HG03159 (cell line): Measurements from ENCODE around the gene TMC3.
"Not testable (repeated sequence)": the region's sequence is repeated elsewhere in the genome, so short reads cannot be mapped to it uniquely, and the experiment has no call there.

Experiments used
- ATAC-seq: cut with Tn5 transposase; IDR thresholded peaks from one replicate; pipeline ENCODE4 v1.9.1; 2021; ENCODE audit warnings: mild to moderate bottlenecking, moderate library complexity; ENCODE audit not compliant: unreplicated experiment

TMC3 gene

GRCh38 chr15:81348691-81349090, 25.3 kb downstream of the TMC3 start:
- ATAC-seq = not testable (repeated sequence)

- ATAC-seq = no peak
Observed at GRCh38 chr15:81347910-81348309, 26.1 kb downstream of the TMC3 start.

GRCh38 chr15:81346611-81347010, 27.4 kb downstream of the TMC3 start:
- no peak for ATAC-seq

- no peak for ATAC-seq
Observed at GRCh38 chr15:81343371-81343770, 30.6 kb downstream of the TMC3 start.

- ATAC-seq = no peak
Observed at GRCh38 chr15:81341351-81341750, 32.7 kb downstream of the TMC3 start.

GRCh38 chr15:81339851-81340250, 34.2 kb downstream of the TMC3 start:
- ATAC-seq = no peak

- no peak for ATAC-seq
Observed at GRCh38 chr15:81339321-81339720, 34.7 kb downstream of the TMC3 start.

GRCh38 chr15:81338170-81339007, 35.6 kb downstream of the TMC3 start:
- no peak for ATAC-seq

GRCh38 chr15:81337713-81338157, 36.3 kb downstream of the TMC3 start:
- no peak for ATAC-seq

- no peak for ATAC-seq
Observed at GRCh38 chr15:81337241-81337640, 36.8 kb downstream of the TMC3 start.

GRCh38 chr15:81336568-81336967, 37.4 kb downstream of the TMC3 start:
- no peak for ATAC-seq

GRCh38 chr15:81335631-81336030, 38.4 kb downstream of the TMC3 start:
- no peak for ATAC-seq

- no peak for ATAC-seq
Observed at GRCh38 chr15:81334768-81335435, 39.1 kb downstream of the TMC3 start.

GRCh38 chr15:81333363-81333762, 40.6 kb downstream of the TMC3 start:
- no peak for ATAC-seq

- no peak for ATAC-seq
Observed at GRCh38 chr15:81332326-81332725, 41.7 kb downstream of the TMC3 start.

GRCh38 chr15:81331600-81331999, 42.4 kb downstream of the TMC3 start:
- ATAC-seq = no peak

GRCh38 chr15:81331141-81331540, 42.9 kb downstream of the TMC3 start:
- not testable (repeated sequence) for ATAC-seq

- no peak for ATAC-seq
Observed at GRCh38 chr15:81330366-81331090, 43.5 kb downstream of the TMC3 start.

GRCh38 chr15:81329446-81329845, 44.6 kb downstream of the TMC3 start:
- no peak for ATAC-seq

- ATAC-seq = no peak
Observed at GRCh38 chr15:81327516-81327915, 46.5 kb downstream of the TMC3 start.

GRCh38 chr15:81326466-81327212, 47.4 kb downstream of the TMC3 start:
- no peak for ATAC-seq
